ENCODE data around the gene ARHGAP26.

ARHGAP26 gene

GRCh38 chr5:142800776-142801494 lies 30.8 kb downstream of the ARHGAP26 start:
- H3K4me1 ChIP-seq (ENCODE audit: control insufficient read depth in 2 of 2, insufficient read depth in 2 of 2, low read length in 2 of 2) = peaks cover 24 to 37% of the 10 kb centered on the region in 2 donors
- H3K4me3 ChIP-seq (ENCODE audit: low read length in 2 of 2) = no peak overlapping the region
- no peaks in the 10 kb centered on the region for H3K36me3 ChIP-seq (ENCODE audit: control insufficient read depth in 2 of 2, insufficient read depth in 2 of 2, low read length in 2 of 2)
- H3K9me3 ChIP-seq (ENCODE audit: control insufficient read depth in 2 of 2, low read length in 2 of 2) = no peaks in the 10 kb centered on the region
- no peaks in the 10 kb centered on the region for H3K27me3 ChIP-seq (ENCODE audit: control insufficient read depth in 2 of 2, insufficient read depth in 2 of 2, low read length in 2 of 2)
- H3K27ac ChIP-seq (ENCODE audit: low read depth in 2 of 2, low read length in 2 of 2) = no peak overlapping the region
- no peak overlapping the region for H3K9ac ChIP-seq (ENCODE audit: low read depth in 1 of 2, low read length in 2 of 2)

GRCh38 chr5:142801495-142801871 lies 31.3 kb downstream of the ARHGAP26 start:
- Histone ChIP-seq H3K9me3 (ENCODE audit: control insufficient read depth in 2 of 2, low read length in 2 of 2) (no peaks in the 10 kb centered on the region), H3K9ac (ENCODE audit: low read depth in 1 of 2, low read length in 2 of 2) (no peak overlapping the region), H3K36me3 (ENCODE audit: control insufficient read depth in 2 of 2, insufficient read depth in 2 of 2, low read length in 2 of 2) (no peaks in the 10 kb centered on the region), H3K4me1 (ENCODE audit: control insufficient read depth in 2 of 2, insufficient read depth in 2 of 2, low read length in 2 of 2) (peaks cover 20 to 32% of the 10 kb centered on the region in 2 donors), H3K27ac (ENCODE audit: low read depth in 2 of 2, low read length in 2 of 2) (no peak overlapping the region), H3K27me3 (ENCODE audit: control insufficient read depth in 2 of 2, insufficient read depth in 2 of 2, low read length in 2 of 2) (no peaks in the 10 kb centered on the region), H3K4me3 (ENCODE audit: low read length in 2 of 2) (no peak overlapping the region)

GRCh38 chr5:142803428-142804125 lies 33.4 kb downstream of the ARHGAP26 start:
- Histone ChIP-seq H3K9me3 (ENCODE audit: control insufficient read depth in 2 of 2, low read length in 2 of 2) (no peaks in the 10 kb centered on the region), H3K36me3 (ENCODE audit: control insufficient read depth in 2 of 2, insufficient read depth in 2 of 2, low read length in 2 of 2) (no peaks in the 10 kb centered on the region), H3K9ac (ENCODE audit: low read depth in 1 of 2, low read length in 2 of 2) (no peak overlapping the region), H3K4me3 (ENCODE audit: low read length in 2 of 2) (no peak overlapping the region), H3K27me3 (ENCODE audit: control insufficient read depth in 2 of 2, insufficient read depth in 2 of 2, low read length in 2 of 2) (no peaks in the 10 kb centered on the region), H3K4me1 (ENCODE audit: control insufficient read depth in 2 of 2, insufficient read depth in 2 of 2, low read length in 2 of 2) (peaks cover 5 to 14% of the 10 kb centered on the region in 2 donors), H3K27ac (ENCODE audit: low read depth in 2 of 2, low read length in 2 of 2) (peak overlapping the region in 1 of 2 donors; percentile 12)

- Histone ChIP-seq H3K9ac (ENCODE audit: low read depth in 1 of 2, low read length in 2 of 2) (no peak overlapping the region), H3K4me3 (ENCODE audit: low read length in 2 of 2) (no peak overlapping the region), H3K27ac (ENCODE audit: low read depth in 2 of 2, low read length in 2 of 2) (no peak overlapping the region), H3K9me3 (ENCODE audit: control insufficient read depth in 2 of 2, low read length in 2 of 2) (no peaks in the 10 kb centered on the region), H3K4me1 (ENCODE audit: control insufficient read depth in 2 of 2, insufficient read depth in 2 of 2, low read length in 2 of 2) (peaks cover 3 to 6% of the 10 kb centered on the region in 2 donors), H3K36me3 (ENCODE audit: control insufficient read depth in 2 of 2, insufficient read depth in 2 of 2, low read length in 2 of 2) (no peaks in the 10 kb centered on the region), H3K27me3 (ENCODE audit: control insufficient read depth in 2 of 2, insufficient read depth in 2 of 2, low read length in 2 of 2) (no peaks in the 10 kb centered on the region)
Measured at GRCh38 chr5:142805339-142805738, 35.2 kb downstream of the ARHGAP26 start.

- Histone ChIP-seq H3K4me1 (ENCODE audit: control insufficient read depth in 2 of 2, insufficient read depth in 2 of 2, low read length in 2 of 2) (peaks cover 3 to 6% of the 10 kb centered on the region in 2 donors), H3K36me3 (ENCODE audit: control insufficient read depth in 2 of 2, insufficient read depth in 2 of 2, low read length in 2 of 2) (no peaks in the 10 kb centered on the region), H3K9ac (ENCODE audit: low read depth in 1 of 2, low read length in 2 of 2) (no peak overlapping the region), H3K9me3 (ENCODE audit: control insufficient read depth in 2 of 2, low read length in 2 of 2) (no peaks in the 10 kb centered on the region), H3K27me3 (ENCODE audit: control insufficient read depth in 2 of 2, insufficient read depth in 2 of 2, low read length in 2 of 2) (no peaks in the 10 kb centered on the region), H3K4me3 (ENCODE audit: low read length in 2 of 2) (no peak overlapping the region), H3K27ac (ENCODE audit: low read depth in 2 of 2, low read length in 2 of 2) (peak overlapping the region; percentile 17 to 18)
Measured at GRCh38 chr5:142806841-142807267, 36.7 kb downstream of the ARHGAP26 start.

- H3K27ac ChIP-seq (ENCODE audit: low read depth in 2 of 2, low read length in 2 of 2) = peak overlapping the region in 1 of 2 donors; percentile 18
- H3K4me1 ChIP-seq (ENCODE audit: control insufficient read depth in 2 of 2, insufficient read depth in 2 of 2, low read length in 2 of 2) = peaks cover 3 to 6% of the 10 kb centered on the region in 2 donors
Measured at GRCh38 chr5:142807372-142807911, 37.3 kb downstream of the ARHGAP26 start.

GRCh38 chr5:142808878-142809598 lies 38.9 kb downstream of the ARHGAP26 start:
- Histone ChIP-seq H3K27ac (ENCODE audit: low read depth in 2 of 2, low read length in 2 of 2) (no peak overlapping the region), H3K27me3 (ENCODE audit: control insufficient read depth in 2 of 2, insufficient read depth in 2 of 2, low read length in 2 of 2) (no peaks in the 10 kb centered on the region), H3K9me3 (ENCODE audit: control insufficient read depth in 2 of 2, low read length in 2 of 2) (no peaks in the 10 kb centered on the region), H3K4me1 (ENCODE audit: control insufficient read depth in 2 of 2, insufficient read depth in 2 of 2, low read length in 2 of 2) (peaks cover 6 to 7% of the 10 kb centered on the region in 2 donors), H3K36me3 (ENCODE audit: control insufficient read depth in 2 of 2, insufficient read depth in 2 of 2, low read length in 2 of 2) (no peaks in the 10 kb centered on the region), H3K4me3 (ENCODE audit: low read length in 2 of 2) (no peak overlapping the region), H3K9ac (ENCODE audit: low read depth in 1 of 2, low read length in 2 of 2) (no peak overlapping the region)

More at GRCh38 chr5:142807372-142807911, 37.3 kb downstream of the ARHGAP26 start:
- Histone ChIP-seq H3K36me3 (ENCODE audit: control insufficient read depth in 2 of 2, insufficient read depth in 2 of 2, low read length in 2 of 2) (no peaks in the 10 kb centered on the region), H3K4me3 (ENCODE audit: low read length in 2 of 2) (no peak overlapping the region), H3K9me3 (ENCODE audit: control insufficient read depth in 2 of 2, low read length in 2 of 2) (no peaks in the 10 kb centered on the region), H3K9ac (ENCODE audit: low read depth in 1 of 2, low read length in 2 of 2) (no peak overlapping the region), H3K27me3 (ENCODE audit: control insufficient read depth in 2 of 2, insufficient read depth in 2 of 2, low read length in 2 of 2) (no peaks in the 10 kb centered on the region)

GRCh38 chr5:142810081-142810480 lies 39.9 kb downstream of the ARHGAP26 start:
- H3K27ac ChIP-seq (ENCODE audit: low read depth in 2 of 2, low read length in 2 of 2) = no peak overlapping the region
- peaks cover 6 to 7% of the 10 kb centered on the region in 2 donors for H3K4me1 ChIP-seq (ENCODE audit: control insufficient read depth in 2 of 2, insufficient read depth in 2 of 2, low read length in 2 of 2)
- no peaks in the 10 kb centered on the region for H3K36me3 ChIP-seq (ENCODE audit: control insufficient read depth in 2 of 2, insufficient read depth in 2 of 2, low read length in 2 of 2)
- H3K4me3 ChIP-seq (ENCODE audit: low read length in 2 of 2) = no peak overlapping the region
- no peaks in the 10 kb centered on the region for H3K9me3 ChIP-seq (ENCODE audit: control insufficient read depth in 2 of 2, low read length in 2 of 2)
- H3K27me3 ChIP-seq (ENCODE audit: control insufficient read depth in 2 of 2, insufficient read depth in 2 of 2, low read length in 2 of 2) = no peaks in the 10 kb centered on the region
- no peak overlapping the region for H3K9ac ChIP-seq (ENCODE audit: low read depth in 1 of 2, low read length in 2 of 2)

GRCh38 chr5:142810743-142811290 lies 40.6 kb downstream of the ARHGAP26 start:
- H3K4me1 ChIP-seq (ENCODE audit: control insufficient read depth in 2 of 2, insufficient read depth in 2 of 2, low read length in 2 of 2) = peaks cover 6 to 7% of the 10 kb centered on the region in 2 donors
- no peaks in the 10 kb centered on the region for H3K27me3 ChIP-seq (ENCODE audit: control insufficient read depth in 2 of 2, insufficient read depth in 2 of 2, low read length in 2 of 2)
- H3K4me3 ChIP-seq (ENCODE audit: low read length in 2 of 2) = no peak overlapping the region
- no peak overlapping the region for H3K27ac ChIP-seq (ENCODE audit: low read depth in 2 of 2, low read length in 2 of 2)
- no peaks in the 10 kb centered on the region for H3K36me3 ChIP-seq (ENCODE audit: control insufficient read depth in 2 of 2, insufficient read depth in 2 of 2, low read length in 2 of 2)
- H3K9ac ChIP-seq (ENCODE audit: low read depth in 1 of 2, low read length in 2 of 2) = no peak overlapping the region
- H3K9me3 ChIP-seq (ENCODE audit: control insufficient read depth in 2 of 2, low read length in 2 of 2) = no peaks in the 10 kb centered on the region

Measured in mucosa of rectum (tissue), 2 donors.